COLO668 (cell line): ENCODE results near the gene ARHGEF37.
A peak's percentile ranks its signal among the peaks of the same experiment; 100 is the strongest.
"Not testable (repeated sequence)": the region's sequence is repeated elsewhere in the genome, so short reads cannot be mapped to it uniquely, and the experiment has no call there.

Experiments
- DNase-seq: peaks from one replicate; lab custom pipeline; 2025; ENCODE audit not compliant: unreplicated experiment; lab: John Stamatoyannopoulos, UW

Gene ARHGEF37

GRCh38 chr5:149563466-149563865 lies 17.8 kb upstream of the ARHGEF37 start:
- no peak for DNase-seq

- DNase-seq = peak; percentile 5
Measured at GRCh38 chr5:149564542-149565140, 16.7 kb upstream of the ARHGEF37 start.

GRCh38 chr5:149567226-149567625 lies 14.1 kb upstream of the ARHGEF37 start:
- no peak for DNase-seq

- no peak for DNase-seq
Measured at GRCh38 chr5:149572170-149572569, 9.1 kb upstream of the ARHGEF37 start.

GRCh38 chr5:149572576-149573231 lies 8.6 kb upstream of the ARHGEF37 start:
- DNase-seq = no peak

- DNase-seq = no peak
Measured at GRCh38 chr5:149575131-149575530, 6.2 kb upstream of the ARHGEF37 start.

- DNase-seq = no peak
Measured at GRCh38 chr5:149576021-149576420, 5.3 kb upstream of the ARHGEF37 start.

- DNase-seq = no peak
Measured at GRCh38 chr5:149578896-149579295, 2.4 kb upstream of the ARHGEF37 start.

GRCh38 chr5:149580808-149581191 lies 498 bp upstream of the ARHGEF37 start:
- no peak for DNase-seq

GRCh38 chr5:149581931-149582768 lies 852 bp downstream of the ARHGEF37 start:
- DNase-seq = peak; percentile 39

- no peak for DNase-seq
Measured at GRCh38 chr5:149583394-149583793, 2.1 kb downstream of the ARHGEF37 start.

GRCh38 chr5:149584121-149584520 lies 2.8 kb downstream of the ARHGEF37 start:
- DNase-seq = no peak

GRCh38 chr5:149585910-149586309 lies 4.6 kb downstream of the ARHGEF37 start:
- DNase-seq = no peak

GRCh38 chr5:149586708-149587318 lies 5.5 kb downstream of the ARHGEF37 start:
- DNase-seq = no peak

- DNase-seq = no peak
Measured at GRCh38 chr5:149588936-149589335, 7.6 kb downstream of the ARHGEF37 start.

- no peak for DNase-seq
Measured at GRCh38 chr5:149593370-149593769, 12.1 kb downstream of the ARHGEF37 start.

- DNase-seq = no peak
Measured at GRCh38 chr5:149594206-149594895, 13.1 kb downstream of the ARHGEF37 start.

GRCh38 chr5:149595105-149595504 lies 13.8 kb downstream of the ARHGEF37 start:
- DNase-seq = not testable (repeated sequence)

- no peak for DNase-seq
Measured at GRCh38 chr5:149596712-149597111, 15.4 kb downstream of the ARHGEF37 start.

- DNase-seq = no peak
Measured at GRCh38 chr5:149597618-149598017, 16.3 kb downstream of the ARHGEF37 start.

GRCh38 chr5:149598234-149598633 lies 16.9 kb downstream of the ARHGEF37 start:
- not testable (repeated sequence) for DNase-seq
